Mesenchymal stem cell (in vitro differentiated cells and primary cell): ENCODE measurements around the gene TMEM114.

Experiments used
- DNase-seq: peaks from one replicate; pipeline ENCODE4 v3.0.0-alpha.2; 2013
- H2AFZ ChIP-seq: one replicate; pipeline ENCODE4 v1.6.1; 2013; ENCODE audit warnings: low read depth, mild to moderate bottlenecking, control low read depth, inconsistent platforms, low read length, moderate library complexity
- H2AK5ac ChIP-seq: 2 replicates; pipeline ENCODE4 v1.6.1; 2013; ENCODE audit warnings: low read length, moderate library complexity, mild to moderate bottlenecking, inconsistent platforms; ENCODE audit not compliant: severe bottlenecking
- H2BK120ac ChIP-seq: one replicate; pipeline ENCODE4 v1.6.1; 2013; ENCODE audit warnings: low read depth, mild to moderate bottlenecking, inconsistent platforms, low read length, moderate library complexity
- H2BK12ac ChIP-seq, 2 experiments: one replicate each; pipeline ENCODE4 v1.6.1; 2013; ENCODE audit warnings: inconsistent platforms in 2 of 2, low read length in 2 of 2, mild to moderate bottlenecking in 2 of 2, moderate library complexity in 2 of 2, control low read depth in 1 of 2
- H2BK15ac ChIP-seq: one replicate; pipeline ENCODE4 v1.6.1; 2013; ENCODE audit warnings: mild to moderate bottlenecking, low read depth, inconsistent platforms; ENCODE audit not compliant: poor library complexity, severe bottlenecking
- H2BK5ac ChIP-seq: 2 replicates; pipeline ENCODE4 v1.6.1; 2013; ENCODE audit warnings: low read depth, mild to moderate bottlenecking, low read length, control low read depth, inconsistent platforms; ENCODE audit not compliant: poor library complexity, severe bottlenecking
- H3K14ac ChIP-seq, 2 experiments: one replicate each; pipeline ENCODE4 v1.6.1; 2013; ENCODE audit warnings: inconsistent platforms in 2 of 2, low read length in 2 of 2, control low read depth in 1 of 2, mild to moderate bottlenecking in 1 of 2, moderate library complexity in 1 of 2
- H3K18ac ChIP-seq, 2 experiments: one replicate each; pipeline ENCODE4 v1.6.1; 2013; ENCODE audit warnings: inconsistent platforms in 2 of 2, low read length in 2 of 2, control low read depth in 1 of 2, low read depth in 1 of 2, mild to moderate bottlenecking in 1 of 2
- H3K23ac ChIP-seq, 2 experiments: one replicate each; pipeline ENCODE4 v1.6.1; 2013; ENCODE audit warnings: inconsistent platforms in 2 of 2, low read length in 2 of 2, mild to moderate bottlenecking in 2 of 2, moderate library complexity in 2 of 2, control low read depth in 1 of 2
- H3K27ac ChIP-seq: 2 replicates; pipeline ENCODE4 v1.5.1; 2013; ENCODE audit warnings: mild to moderate bottlenecking, moderate library complexity, low read length, control low read depth, inconsistent platforms; ENCODE audit not compliant: poor library complexity, severe bottlenecking
- H3K27me3 ChIP-seq, 2 experiments: 2 replicates each; pipeline versions ENCODE4 v1.6.1 to v1.7.0; 2013; ENCODE audit warnings: low read length in 2 of 2, mild to moderate bottlenecking in 2 of 2, moderate library complexity in 2 of 2, control low read depth in 1 of 2, inconsistent platforms in 1 of 2; ENCODE audit not compliant: control insufficient read depth in 1 of 2, insufficient read depth in 1 of 2
- H3K36me3 ChIP-seq, 2 experiments: 2 replicates each; pipeline versions ENCODE4 v1.6.1 to v1.7.0; 2013; ENCODE audit warnings: low read length in 2 of 2, control low read depth in 1 of 2, inconsistent platforms in 1 of 2, low read depth in 1 of 2, mild to moderate bottlenecking in 1 of 2; ENCODE audit not compliant: insufficient read depth in 2 of 2, control insufficient read depth in 1 of 2
- H3K4ac ChIP-seq, 2 experiments: one replicate each; pipeline ENCODE4 v1.6.1; 2013; ENCODE audit warnings: inconsistent platforms in 2 of 2, low read length in 2 of 2, mild to moderate bottlenecking in 2 of 2, moderate library complexity in 2 of 2, control low read depth in 1 of 2, low read depth in 1 of 2
- H3K4me1 ChIP-seq: 2 replicates; pipeline ENCODE4 v1.6.1; 2013; ENCODE audit warnings: low read depth, low read length, control low read depth; ENCODE audit not compliant: control insufficient read depth, insufficient read depth
- H3K4me2 ChIP-seq: 2 replicates; pipeline ENCODE4 v1.6.1; 2013; ENCODE audit warnings: low read length, mild to moderate bottlenecking, inconsistent platforms; ENCODE audit not compliant: poor library complexity, severe bottlenecking
- H3K4me3 ChIP-seq, 2 experiments: 2 replicates each; pipeline versions ENCODE4 v1.5.1 to v1.7.0; 2013; ENCODE audit warnings: low read length in 2 of 2, mild to moderate bottlenecking in 2 of 2, control low read depth in 1 of 2, low read depth in 1 of 2; ENCODE audit not compliant: insufficient read depth in 1 of 2
- H3K79me1 ChIP-seq: replicated peaks from 2 replicates; pipeline ENCODE4 v1.6.1; 2013; ENCODE audit warnings: mild to moderate bottlenecking, control low read depth, low read length, inconsistent platforms; ENCODE audit not compliant: poor library complexity, severe bottlenecking
- H3K9ac ChIP-seq: 2 replicates; pipeline ENCODE4 v1.7.0; 2013; ENCODE audit warnings: mild to moderate bottlenecking, low read length, moderate library complexity
- H3K9me3 ChIP-seq: 2 replicates; pipeline ENCODE4 v1.7.0; 2013; ENCODE audit warnings: mild to moderate bottlenecking, low read length; ENCODE audit not compliant: control insufficient read depth
- H4K8ac ChIP-seq: one replicate; pipeline ENCODE4 v1.6.1; 2013; ENCODE audit warnings: inconsistent platforms, mild to moderate bottlenecking, low read length, moderate library complexity
- H4K91ac ChIP-seq: one replicate; pipeline ENCODE4 v1.6.1; 2013; ENCODE audit warnings: mild to moderate bottlenecking, low read length, inconsistent platforms
- WGBS: methylation state at CpG from one replicate; pipeline ENCODE4 v1.1.7; 2013; ENCODE audit warnings: mixed read lengths; 5-methylcytosine and 5-hydroxymethylcytosine counted together

Gene TMEM114

DNA sequence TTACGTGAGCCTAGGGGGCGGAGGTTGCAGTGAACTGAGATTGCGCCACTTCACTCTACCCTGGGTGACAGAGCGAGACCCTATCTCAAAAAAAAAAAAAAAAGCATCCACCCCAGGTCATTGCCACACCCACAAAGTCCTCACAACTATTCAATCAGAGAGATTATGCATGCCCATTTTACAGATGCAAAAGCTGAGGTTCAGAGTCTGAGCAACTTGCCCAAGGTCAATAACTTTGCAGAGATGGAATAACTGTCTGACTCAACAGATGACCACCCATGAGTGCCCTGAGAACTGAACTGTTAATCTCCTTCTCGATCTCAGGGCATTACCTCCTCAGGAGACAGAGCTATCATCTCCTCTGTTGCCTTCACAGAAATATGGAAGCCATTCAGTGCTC is 5.5 kb upstream of the TMEM114 start:
- no peak for DNase-seq
- Histone ChIP-seq H2BK12ac (no peak overlapping the region), H3K27me3 (peaks cover 15 to 18% of the 10 kb centered on the region in 2 experiments), H3K36me3 (no peaks in the 10 kb centered on the region), H3K4me3 (no peak overlapping the region), H2BK15ac (no peak overlapping the region), H3K23ac (no peak overlapping the region), H4K91ac (no peak overlapping the region), H3K27ac (no peak overlapping the region), H3K9me3 (peaks cover 16% of the 10 kb centered on the region), H3K9ac (no peak overlapping the region), H3K14ac (no peak overlapping the region), H3K4ac (no peak overlapping the region), H3K4me1 (no peaks in the 10 kb centered on the region), H3K4me2 (no peak overlapping the region), H4K8ac (no peak overlapping the region), H2BK120ac (no peak overlapping the region), H3K18ac (no peak overlapping the region), H2AFZ (no peak overlapping the region), H2AK5ac (no peak overlapping the region), H2BK5ac (no peak overlapping the region), H3K79me1 (no peaks in the 10 kb centered on the region)
- WGBS: 64% methylated on average over 5 of the region's 5 CpGs

DNA sequence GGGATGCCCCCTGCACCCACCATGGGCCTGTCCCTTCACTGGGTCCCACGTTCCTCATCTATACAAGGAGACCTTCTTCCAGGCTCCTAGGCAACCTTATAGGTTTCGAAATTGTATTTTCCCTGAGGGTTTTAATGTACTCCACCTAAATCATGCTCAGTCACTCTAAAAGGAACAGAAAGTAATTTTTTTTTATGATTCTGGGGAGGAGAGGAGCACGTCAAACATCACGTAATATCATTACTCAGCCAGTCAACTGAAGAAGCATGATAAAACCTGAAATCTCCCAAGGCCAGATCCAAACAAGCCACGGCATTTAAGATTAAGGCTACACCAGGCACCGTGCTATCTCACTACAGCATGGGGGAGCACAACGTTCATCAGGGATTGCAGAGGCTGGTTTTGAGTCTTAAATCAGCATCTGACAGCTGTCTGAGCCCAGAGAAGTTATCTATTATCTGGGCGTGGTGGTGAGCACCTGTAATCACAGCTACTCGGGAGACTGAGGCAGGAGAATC is 3.9 kb upstream of the TMEM114 start:
- no peak overlapping the region for H2BK15ac ChIP-seq
- DNase-seq: no peak
- no peaks in the 10 kb centered on the region for H3K79me1 ChIP-seq
- no peak overlapping the region for H2BK120ac ChIP-seq
- no peak overlapping the region for H3K23ac ChIP-seq
- H3K14ac ChIP-seq: no peak overlapping the region
- H3K4me2 ChIP-seq: no peak overlapping the region
- no peak overlapping the region for H2BK12ac ChIP-seq
- peaks cover 0 to 3% of the 10 kb centered on the region in 2 experiments for H3K36me3 ChIP-seq
- H2AK5ac ChIP-seq: no peak overlapping the region
- H3K4me1 ChIP-seq: peaks cover 12% of the 10 kb centered on the region
- H4K91ac ChIP-seq: no peak overlapping the region
- no peak overlapping the region for H3K4me3 ChIP-seq
- H3K9ac ChIP-seq: no peak overlapping the region
- H4K8ac ChIP-seq: no peak overlapping the region
- no peak overlapping the region for H2AFZ ChIP-seq
- H3K27me3 ChIP-seq: peaks cover 30 to 33% of the 10 kb centered on the region in 2 experiments
- H3K4ac ChIP-seq: no peak overlapping the region
- peaks cover 16% of the 10 kb centered on the region for H3K9me3 ChIP-seq
- 62% methylated on average over 8 of the region's 9 CpGs for WGBS
- H3K27ac ChIP-seq: no peak overlapping the region
- H2BK5ac ChIP-seq: no peak overlapping the region
- H3K18ac ChIP-seq: no peak overlapping the region

DNA sequence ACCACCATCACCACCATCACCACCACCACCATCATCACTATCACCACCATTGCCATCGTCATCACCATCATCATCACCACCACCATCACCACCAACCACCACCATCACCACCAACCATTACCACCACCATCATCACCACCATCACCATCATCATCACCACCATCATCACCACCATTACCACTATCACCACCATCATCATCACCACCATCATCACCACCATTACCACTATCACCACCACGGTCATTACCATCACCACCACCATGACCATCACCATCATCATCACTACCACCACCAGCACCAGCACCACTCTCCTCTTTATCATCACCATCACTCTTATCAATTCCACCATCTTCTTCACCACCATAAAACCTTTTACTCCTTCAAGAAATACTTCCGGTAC is 1.1 kb upstream of the TMEM114 start:
- Histone ChIP-seq H3K23ac (no peak overlapping the region), H3K14ac (no peak overlapping the region), H3K27me3 (peaks cover 43 to 54% of the 10 kb centered on the region in 2 experiments), H3K9me3 (peaks cover 8% of the 10 kb centered on the region), H3K36me3 (peaks cover 0 to 3% of the 10 kb centered on the region in 2 experiments), H3K27ac (no peak overlapping the region), H4K8ac (no peak overlapping the region), H3K4ac (no peak overlapping the region), H2BK15ac (no peak overlapping the region), H2BK12ac (no peak overlapping the region), H2AK5ac (no peak overlapping the region), H3K4me3 (no peak overlapping the region), H3K4me1 (peaks cover 18% of the 10 kb centered on the region), H2BK5ac (no peak overlapping the region), H3K79me1 (no peaks in the 10 kb centered on the region), H2AFZ (no peak overlapping the region), H2BK120ac (no peak overlapping the region), H3K18ac (no peak overlapping the region), H3K9ac (no peak overlapping the region), H4K91ac (no peak overlapping the region), H3K4me2 (no peak overlapping the region)
- 89% methylated on average over 2 of the region's 3 CpGs for WGBS
- DNase-seq: no peak

DNA sequence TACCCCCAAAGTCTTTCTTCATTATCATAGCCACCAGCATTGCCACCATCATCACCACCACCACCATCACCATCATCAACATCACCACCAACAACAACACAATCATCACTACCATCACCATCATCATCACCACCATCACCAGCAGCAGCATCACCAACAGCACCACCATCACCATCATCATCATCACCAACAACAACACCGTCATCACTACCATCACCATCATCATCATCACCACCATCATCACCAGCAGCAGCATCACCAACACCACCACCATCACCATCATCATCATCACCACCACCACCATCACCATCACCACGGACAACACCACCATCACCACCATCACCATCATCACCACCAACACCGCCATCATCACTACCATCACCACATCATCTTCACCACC is 500 bp upstream of the TMEM114 start:
- Histone ChIP-seq H3K4me2 (no peak overlapping the region), H3K14ac (no peak overlapping the region), H4K91ac (no peak overlapping the region), H4K8ac (no peak overlapping the region), H3K4me1 (peaks cover 18% of the 10 kb centered on the region), H2BK120ac (no peak overlapping the region), H3K27ac (no peak overlapping the region), H2BK15ac (no peak overlapping the region), H2AK5ac (no peak overlapping the region), H2BK12ac (no peak overlapping the region), H3K4me3 (no peak overlapping the region), H2BK5ac (no peak overlapping the region), H3K4ac (no peak overlapping the region), H3K23ac (no peak overlapping the region), H3K18ac (no peak overlapping the region), H3K79me1 (no peaks in the 10 kb centered on the region), H3K36me3 (peaks cover 0 to 3% of the 10 kb centered on the region in 2 experiments), H2AFZ (no peak overlapping the region), H3K9me3 (peaks cover 1% of the 10 kb centered on the region), H3K27me3 (peaks cover 43 to 59% of the 10 kb centered on the region in 2 experiments), H3K9ac (no peak overlapping the region)
- no peak for DNase-seq
- WGBS: 89% methylated on average over 3 of the region's 3 CpGs
